HepG2 (cell line): ENCODE results near the gene ST8SIA4. TPM values are rescaled to one million over a fixed set of nuclear protein-coding genes. Genes with fewer than 3 reads are reported as not detected.

ENCODE experiments used
- ATAC-seq: fragments of 200-7000 bp; cut with Tn5 transposase; 3 replicates; pipeline ENCODE4 v1.9.1; 2020; ENCODE audit warnings: mild to moderate bottlenecking, moderate library complexity
- BruUV-seq: library from RNA; stranded (reverse); fragments of 400-500 nt; replicated peaks from 2 replicates; lab custom pipeline; 2021; lab: Mats Ljungman, UMichigan
- CTCF ChIA-PET: fragments of 300-600 bp; formaldehyde crosslinking; extraction: SDS; loops from one replicate; lab custom pipeline; 2021; ENCODE audit warnings: low total read pairs, inconsistent platforms, low intra/inter-chr PET ratio; lab: Yijun Ruan, JAX
- POLR2A ChIA-PET: fragments of 350-600 bp; sonication (Branson Sonifier 250); formaldehyde crosslinking; loops from one replicate; lab custom pipeline; 2020; ENCODE audit warnings: antibody characterized with exemption, inconsistent platforms; lab: Yijun Ruan, JAX
- DNase-seq: peaks from one replicate; pipeline ENCODE4 v3.0.0-alpha.2; 2015; ENCODE audit warnings: low spot score
- FAIRE-seq: peaks from 3 replicates; lab custom pipeline; 2011; peaks lifted over from hg19 to GRCh38; lab: Jason Lieb, UNC
- H2AFZ ChIP-seq: one replicate; pipeline ENCODE4 v1.6.1; 2011; ENCODE audit warnings: low read length, inconsistent platforms
- H3K27ac ChIP-seq: fragments of 300-600 bp; 3 replicates; pipeline ENCODE4 v1.8.0; 2011; ENCODE audit warnings: mixed run types, mild to moderate bottlenecking, mixed read lengths, low read length, inconsistent platforms; ENCODE audit not compliant: insufficient read depth; ENCODE audit errors: extremely low read length
- H3K27me3 ChIP-seq, 2 experiments: fragments of 200-600 bp in 1 of 2; 2 replicates in 1 of 2; 3 replicates in 1 of 2; pipeline versions ENCODE4 v1.6.0 to v1.8.0; 2011; ENCODE audit warnings: low read length in 2 of 2, mild to moderate bottlenecking in 2 of 2, moderate library complexity in 2 of 2, inconsistent platforms in 1 of 2; ENCODE audit not compliant: insufficient read depth in 2 of 2, control insufficient read depth in 1 of 2
- H3K36me3 ChIP-seq, 2 experiments: fragments of 200-600 bp in 1 of 2; replicated peaks in 1 of 2; 2 replicates in 1 of 2; 3 replicates in 1 of 2; pipeline versions ENCODE4 v1.5.1 to v1.8.0; 2011; ENCODE audit warnings: low read length in 2 of 2, inconsistent platforms in 1 of 2; ENCODE audit not compliant: insufficient read depth in 2 of 2, control insufficient read depth in 1 of 2
- H3K4me1 ChIP-seq: 2 replicates; pipeline ENCODE4 v1.5.1; 2012; ENCODE audit warnings: low read length, inconsistent platforms; ENCODE audit not compliant: insufficient read depth
- H3K4me2 ChIP-seq: 2 replicates; pipeline ENCODE4 v1.6.0; 2011; ENCODE audit warnings: low read depth, low read length, inconsistent platforms
- H3K4me3 ChIP-seq, 3 experiments: fragments of 200-600 bp in 1 of 3; sonication (generic), shearing (Covaris generic) in 1 of 3; replicated peaks in 1 of 3; 2 replicates each; pipeline ENCODE4 v1.5.1; 2011 to 2016; ENCODE audit warnings: low read length in 3 of 3, inconsistent platforms in 2 of 3, low read depth in 2 of 3, mild to moderate bottlenecking in 2 of 3, control low read depth in 1 of 3, mixed read lengths in 1 of 3; ENCODE audit not compliant: insufficient read depth in 1 of 3
- H3K79me2 ChIP-seq: one replicate; pipeline ENCODE4 v1.6.1; 2011; ENCODE audit warnings: low read length, inconsistent platforms; ENCODE audit not compliant: insufficient read depth
- H3K9ac ChIP-seq: 2 replicates; pipeline ENCODE4 v1.6.0; 2011; ENCODE audit warnings: mild to moderate bottlenecking, low read depth, low read length, inconsistent platforms; ENCODE audit not compliant: insufficient read depth
- H3K9me3 ChIP-seq: 2 replicates; pipeline ENCODE4 v1.5.1; 2012; ENCODE audit warnings: mild to moderate bottlenecking, low read length
- H4K20me1 ChIP-seq: 2 replicates; pipeline ENCODE4 v1.6.0; 2011; ENCODE audit warnings: inconsistent platforms, mild to moderate bottlenecking, low read length, moderate library complexity; ENCODE audit not compliant: insufficient read depth
- IKZF1 ChIP-seq: fragments of 450-650 bp; IDR thresholded peaks from 2 replicates; pipeline ENCODE4 v1.7.1; 2016
- LBX2 ChIP-seq: sonication (generic); formaldehyde crosslinking; IDR thresholded peaks from 2 replicates; pipeline ENCODE4 v1.5.0; 2020; ENCODE audit warnings: missing genetic modification reagents, mild to moderate bottlenecking, borderline replicate concordance
- MTF1 ChIP-seq: sonication (generic); formaldehyde crosslinking; IDR thresholded peaks from 2 replicates; pipeline ENCODE4 v1.5.0; 2020; ENCODE audit warnings: missing genetic modification reagents
- NFE2L2 ChIP-seq: fragments of 150-350 bp; IDR thresholded peaks from 2 replicates; pipeline ENCODE4 v1.6.1; 2014; ENCODE audit warnings: low read length
- RFX5 ChIP-seq: IDR thresholded peaks from 2 replicates; pipeline ENCODE4 v1.6.1; 2011; ENCODE audit warnings: low read depth, low read length, improper control_type of control experiment
- ZNF225 ChIP-seq: sonication (generic); formaldehyde crosslinking; IDR thresholded peaks from 2 replicates; pipeline ENCODE4 v1.4.0; 2020; ENCODE audit warnings: mild to moderate bottlenecking, missing genetic modification reagents
- ZNF354B ChIP-seq: sonication (generic); formaldehyde crosslinking; IDR thresholded peaks from 2 replicates; pipeline ENCODE4 v1.8.0; 2022; ENCODE audit warnings: mild to moderate bottlenecking, missing genetic modification reagents
- WGBS: methylation state at CpG from one replicate; pipeline ENCODE4 v1.1.6; 2017; ENCODE audit warnings: low lambda C conversion rate; 5-methylcytosine and 5-hydroxymethylcytosine counted together
- in situ Hi-C: cut with HindIII; loops from 2 replicates; pipeline ENCODE4 v1.10.0; 2017; ENCODE audit warnings: low pct_unique_long_range_greater_than_20kb; ENCODE audit not compliant: extremely low pct_ligation_motif_present
- intact Hi-C: fragments of 100-400 bp; cut with micrococcal nuclease; formaldehyde crosslinking; loops from one replicate; pipeline ENCODE4 v1.10.0; 2022; ENCODE audit not compliant: unreplicated experiment
- polyA plus RNA-seq, 8 experiments: library from polyadenylated mRNA; depleted of rRNA in 3 of 8; stranded (reverse) in 7 of 8; unstranded in 1 of 8; fragments of >200 nt; fragmentation: Illumina TruSeq in 4 of 8; extraction: Trizol in 4 of 8; gene quantifications; 2 replicates each; pipeline versions ENCODE4 v1.2.1 to v1.2.3, GENCODE V29; 2011 to 2016; ENCODE audit warnings: low read depth in 4 of 8, missing spikeins in 1 of 8, mixed read lengths in 1 of 8; ENCODE audit not compliant: insufficient read depth in 1 of 8
- total RNA-seq, 5 experiments: library from RNA; depleted of rRNA; stranded (reverse); fragments of >200 nt; fragmentation: Illumina TruSeq; extraction: Trizol; gene quantifications; 2 replicates each; pipeline ENCODE4 v1.2.3, GENCODE V29; 2016; ENCODE audit warnings: low read depth in 1 of 5
- TF ChIP-seq, protein P1 (sequence below): sonication (generic); formaldehyde crosslinking; IDR thresholded peaks from 2 replicates; pipeline ENCODE4 v1.5.1; 2020; ENCODE audit warnings: mild to moderate bottlenecking, missing genetic modification reagents, moderate library complexity

Gene ST8SIA4
- total and polyA plus RNA-seq, 2 of the 13 experiments (the other 11 are each of a cell fraction or from before 2014, with no cell fraction given), result not detected

- DNase-seq, result no peak
- Histone ChIP-seq H3K4me2 (no peak overlapping the region), H3K79me2 (no peaks in the 10 kb centered on the region), H3K4me3 (no peak overlapping the region), H3K9me3 (no peaks in the 10 kb centered on the region), H3K36me3 (no peaks in the 10 kb centered on the region), H3K27me3 (no peaks in the 10 kb centered on the region), H3K4me1 (no peaks in the 10 kb centered on the region), H4K20me1 (no peaks in the 10 kb centered on the region), H3K27ac (no peak overlapping the region), H2AFZ (no peak overlapping the region), H3K9ac (no peak overlapping the region)
- in situ Hi-C loops, result no loop called here
- ChIA-PET POLR2A (no interaction called here), CTCF (no interaction called here)
- FAIRE-seq, result no peak
- no TSS peak for BruUV-seq
- TF ChIP-seq ZNF225 (CRISPR knock-in tag), result no peak
- TF ChIP-seq NFE2L2, result 0 out of 2 replicates have a peak, but pooled peaks have one; percentile 25
- intact Hi-C loops, result no loop called here
- ATAC-seq, result no peak
Observed at GRCh38 chr5:100761192-100761591, 141.9 kb downstream of the ST8SIA4 start.

DNA sequence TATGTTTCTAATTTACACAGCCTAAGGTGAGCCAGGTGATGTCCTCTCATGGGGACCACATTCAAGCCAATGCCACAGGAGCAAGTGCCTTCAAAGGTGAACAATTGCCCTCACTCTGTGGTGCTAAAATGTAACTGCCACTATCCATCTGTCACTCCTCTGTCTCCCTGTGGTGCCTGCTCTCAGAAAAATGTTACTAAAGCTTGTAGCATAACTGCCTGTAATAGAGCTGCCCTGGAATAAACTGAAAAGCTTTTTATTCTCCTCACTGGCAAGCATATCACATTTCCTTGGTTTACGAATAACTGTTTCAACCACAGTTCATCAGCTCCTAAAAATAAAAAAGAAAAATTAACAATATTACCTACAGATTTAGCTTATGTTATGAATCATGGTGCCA is 142.4 kb downstream of the ST8SIA4 start:
- no peak for ATAC-seq
- CTCF ChIA-PET, result no interaction called here
- no peak overlapping the region for H2AFZ ChIP-seq

DNA sequence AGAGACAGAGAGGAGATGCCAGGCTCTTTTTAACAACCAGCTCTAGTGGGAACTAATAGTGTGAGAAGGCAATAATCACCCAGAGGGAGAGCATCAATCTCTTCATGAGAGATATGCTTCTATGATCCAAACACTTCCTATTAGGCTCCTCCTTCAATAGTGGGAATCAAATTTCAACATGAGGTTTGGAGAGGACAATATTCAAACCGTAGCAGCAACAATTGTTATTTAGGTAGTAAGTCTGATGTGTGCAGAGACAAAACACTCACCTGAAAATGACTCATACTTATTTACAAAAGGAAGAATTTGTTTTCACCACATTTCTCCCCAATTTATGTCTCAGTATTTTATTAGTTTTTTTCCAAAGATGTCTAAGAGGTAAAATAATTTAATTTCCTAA is 144.3 kb downstream of the ST8SIA4 start:
- no peak overlapping the region for H3K9ac ChIP-seq
- no peak overlapping the region for H3K27ac ChIP-seq
- FAIRE-seq (no peak), ATAC-seq (no peak), DNase-seq (no peak)
- in situ Hi-C loops (no loop called here), intact Hi-C loops (no loop called here)
- no TSS peak for BruUV-seq
- H3K79me2 ChIP-seq, result no peaks in the 10 kb centered on the region
- H2AFZ ChIP-seq, result no peak overlapping the region
- no peaks in the 10 kb centered on the region for H3K36me3 ChIP-seq
- no peaks in the 10 kb centered on the region for H3K9me3 ChIP-seq
- ChIA-PET POLR2A (no interaction called here), CTCF (no interaction called here)
- H3K4me2 ChIP-seq, result no peak overlapping the region
- H3K4me1 ChIP-seq, result no peaks in the 10 kb centered on the region
- H3K4me3 ChIP-seq, result no peak overlapping the region
- no peaks in the 10 kb centered on the region for H4K20me1 ChIP-seq
- H3K27me3 ChIP-seq, result no peaks in the 10 kb centered on the region
- 33% methylated on average over 1 of the region's 1 CpG for WGBS
- TF ChIP-seq, protein P1, sequence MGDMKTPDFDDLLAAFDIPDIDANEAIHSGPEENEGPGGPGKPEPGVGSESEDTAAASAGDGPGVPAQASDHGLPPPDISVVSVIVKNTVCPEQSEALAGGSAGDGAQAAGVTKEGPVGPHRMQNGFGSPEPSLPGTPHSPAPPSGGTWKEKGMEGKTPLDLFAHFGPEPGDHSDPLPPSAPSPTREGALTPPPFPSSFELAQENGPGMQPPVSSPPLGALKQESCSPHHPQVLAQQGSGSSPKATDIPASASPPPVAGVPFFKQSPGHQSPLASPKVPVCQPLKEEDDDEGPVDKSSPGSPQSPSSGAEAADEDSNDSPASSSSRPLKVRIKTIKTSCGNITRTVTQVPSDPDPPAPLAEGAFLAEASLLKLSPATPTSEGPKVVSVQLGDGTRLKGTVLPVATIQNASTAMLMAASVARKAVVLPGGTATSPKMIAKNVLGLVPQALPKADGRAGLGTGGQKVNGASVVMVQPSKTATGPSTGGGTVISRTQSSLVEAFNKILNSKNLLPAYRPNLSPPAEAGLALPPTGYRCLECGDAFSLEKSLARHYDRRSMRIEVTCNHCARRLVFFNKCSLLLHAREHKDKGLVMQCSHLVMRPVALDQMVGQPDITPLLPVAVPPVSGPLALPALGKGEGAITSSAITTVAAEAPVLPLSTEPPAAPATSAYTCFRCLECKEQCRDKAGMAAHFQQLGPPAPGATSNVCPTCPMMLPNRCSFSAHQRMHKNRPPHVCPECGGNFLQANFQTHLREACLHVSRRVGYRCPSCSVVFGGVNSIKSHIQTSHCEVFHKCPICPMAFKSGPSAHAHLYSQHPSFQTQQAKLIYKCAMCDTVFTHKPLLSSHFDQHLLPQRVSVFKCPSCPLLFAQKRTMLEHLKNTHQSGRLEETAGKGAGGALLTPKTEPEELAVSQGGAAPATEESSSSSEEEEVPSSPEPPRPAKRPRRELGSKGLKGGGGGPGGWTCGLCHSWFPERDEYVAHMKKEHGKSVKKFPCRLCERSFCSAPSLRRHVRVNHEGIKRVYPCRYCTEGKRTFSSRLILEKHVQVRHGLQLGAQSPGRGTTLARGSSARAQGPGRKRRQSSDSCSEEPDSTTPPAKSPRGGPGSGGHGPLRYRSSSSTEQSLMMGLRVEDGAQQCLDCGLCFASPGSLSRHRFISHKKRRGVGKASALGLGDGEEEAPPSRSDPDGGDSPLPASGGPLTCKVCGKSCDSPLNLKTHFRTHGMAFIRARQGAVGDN (CRISPR knock-in tag), result no peak
- TF ChIP-seq RFX5 (no peak), LBX2 (CRISPR knock-in tag) (no peak)

More for the DNA sequence above, 142.4 kb downstream of the ST8SIA4 start:
- Histone ChIP-seq H3K4me3 (no peak overlapping the region), H3K79me2 (no peaks in the 10 kb centered on the region), H4K20me1 (no peaks in the 10 kb centered on the region), H3K27me3 (no peaks in the 10 kb centered on the region), H3K9me3 (no peaks in the 10 kb centered on the region), H3K36me3 (no peaks in the 10 kb centered on the region), H3K4me2 (no peak overlapping the region), H3K4me1 (no peaks in the 10 kb centered on the region), H3K27ac (no peak overlapping the region), H3K9ac (no peak overlapping the region)
- in situ Hi-C loops (no loop called here), intact Hi-C loops (no loop called here)
- no TSS peak for BruUV-seq
- TF ChIP-seq ZNF354B (CRISPR knock-in tag), result no peak
- no peak for TF ChIP-seq MTF1 (CRISPR knock-in tag)
- no peak for TF ChIP-seq IKZF1
- DNase-seq, result no peak
- no peak for FAIRE-seq
- POLR2A ChIA-PET, result no interaction called here
- WGBS, result 43% methylated on average over 1 of the region's 1 CpG
